GM21447 (cell line): ENCODE results near the gene KRT13.
"Not testable (repeated sequence)": the region's sequence is repeated elsewhere in the genome, so short reads cannot be mapped to it uniquely, and the experiment has no call there.

Experiments
- ATAC-seq: cut with Tn5 transposase; IDR thresholded peaks from one replicate; pipeline ENCODE4 v1.9.1; 2021; ENCODE audit not compliant: unreplicated experiment

Gene KRT13

DNA sequence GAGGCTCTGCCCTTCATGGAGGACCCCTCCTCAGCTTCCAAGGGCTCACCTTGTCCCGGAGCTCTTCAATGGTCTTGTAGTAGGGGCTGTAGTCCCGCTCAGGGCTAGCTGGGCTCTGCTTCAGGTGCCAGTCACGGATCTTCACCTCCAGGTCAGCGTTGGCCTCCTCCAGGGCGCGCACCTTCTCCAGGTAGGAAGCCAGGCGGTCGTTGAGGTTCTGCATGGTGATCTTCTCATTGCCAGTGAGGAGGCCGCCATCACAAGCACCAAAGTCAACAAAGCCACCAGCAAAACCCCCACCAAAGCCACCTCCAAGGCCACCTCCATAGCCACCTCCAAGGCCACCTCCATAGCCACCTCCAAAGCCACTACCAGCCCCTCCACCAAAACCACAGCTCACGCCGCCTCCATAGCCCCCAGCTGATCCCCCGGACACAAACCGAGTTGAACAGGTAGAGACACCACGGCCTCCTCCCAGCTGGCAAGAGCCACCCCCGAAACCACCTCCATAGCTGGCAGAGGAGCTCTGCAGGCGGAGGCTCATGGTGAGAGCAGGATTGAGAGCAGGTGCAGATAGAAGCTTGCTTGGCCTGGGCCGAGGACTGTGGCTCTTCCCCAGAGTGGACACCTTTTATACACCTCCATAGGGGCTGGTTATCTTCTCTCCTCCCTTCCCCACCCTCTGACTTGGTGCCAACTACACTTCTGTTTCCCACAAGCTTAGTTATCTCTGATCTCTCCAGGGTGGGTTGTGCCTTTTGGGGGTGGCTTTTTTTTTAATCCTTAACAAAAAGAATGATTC, at the start of gene KRT13:
Gene KRT13 (minus strand): TSS at position 606 of the 802 bp plus-strand sequence. CDS start 62 bp downstream, at position 544.
- ATAC-seq, result no peak

DNA sequence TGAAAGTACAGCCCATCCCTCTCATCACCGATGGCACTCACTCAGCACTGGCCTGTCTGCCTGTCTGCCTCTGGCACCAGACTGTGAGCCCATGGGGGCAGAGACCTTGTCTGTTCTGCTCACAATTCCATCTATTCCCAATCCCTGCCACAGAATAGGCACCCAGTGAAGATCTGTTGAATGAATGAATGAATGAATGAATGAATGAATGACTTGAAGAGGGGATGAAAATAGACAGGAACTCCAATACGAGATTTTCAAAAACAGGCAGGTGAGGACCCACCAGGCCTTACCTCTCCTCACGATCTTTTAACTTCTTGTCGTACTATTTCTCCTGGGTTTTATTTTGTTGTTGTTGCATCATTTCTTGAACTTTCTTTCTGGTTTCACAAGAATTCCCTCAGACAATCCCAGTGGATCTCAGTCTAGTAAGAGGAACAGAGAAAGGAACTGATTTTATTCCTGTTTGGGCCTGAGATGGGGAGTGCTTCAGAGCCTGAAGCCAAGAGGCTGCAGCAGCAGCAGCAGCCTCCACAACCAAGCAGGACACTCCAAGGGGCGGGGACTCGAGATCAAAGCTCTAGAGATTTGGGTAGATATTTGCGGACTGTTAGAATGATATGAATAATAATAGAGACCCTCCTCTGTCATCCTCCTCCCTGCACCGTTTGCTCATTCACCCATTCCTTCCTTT, 48.7 kb upstream of the KRT13 start:
- ATAC-seq, result no peak

DNA sequence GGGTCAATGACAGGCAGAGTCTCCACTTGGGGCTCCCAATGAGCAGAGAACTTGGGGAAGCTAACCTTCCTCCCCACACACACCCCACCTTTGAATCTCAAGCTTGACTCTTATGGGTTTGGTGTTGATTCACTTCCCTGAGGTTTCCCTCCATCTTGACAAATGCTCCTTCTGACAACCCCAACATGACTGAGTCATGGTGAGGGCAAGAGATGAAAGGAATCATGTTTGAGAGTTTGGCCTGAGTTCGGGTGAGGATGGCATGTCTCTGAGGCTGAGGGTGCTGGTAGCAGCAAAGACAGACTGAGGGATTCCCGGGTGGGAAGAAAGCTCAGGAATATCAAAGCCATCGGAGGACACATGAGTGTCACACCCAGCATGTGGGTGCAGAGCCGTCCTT, 47.8 kb upstream of the KRT13 start:
- ATAC-seq, result no peak

DNA sequence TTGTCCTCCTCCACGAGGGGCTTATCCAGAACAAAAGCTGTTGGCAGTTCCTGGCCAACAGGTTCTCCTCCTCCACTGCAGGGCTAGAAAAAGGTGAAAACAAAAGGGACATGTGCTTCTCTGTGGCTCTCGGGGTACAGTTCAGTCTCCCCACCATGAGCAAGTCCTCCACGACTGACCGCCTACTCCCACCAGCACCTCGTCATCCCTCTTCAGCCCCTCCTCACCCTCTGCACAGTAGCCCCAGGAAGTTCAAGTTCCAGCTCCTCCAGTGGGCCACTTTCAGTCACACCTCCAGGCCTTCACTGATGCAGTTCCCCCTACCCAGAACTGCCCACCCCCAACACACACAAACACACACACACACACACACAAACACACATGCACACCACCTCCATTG, 47.0 kb upstream of the KRT13 start:
- no peak for ATAC-seq

DNA sequence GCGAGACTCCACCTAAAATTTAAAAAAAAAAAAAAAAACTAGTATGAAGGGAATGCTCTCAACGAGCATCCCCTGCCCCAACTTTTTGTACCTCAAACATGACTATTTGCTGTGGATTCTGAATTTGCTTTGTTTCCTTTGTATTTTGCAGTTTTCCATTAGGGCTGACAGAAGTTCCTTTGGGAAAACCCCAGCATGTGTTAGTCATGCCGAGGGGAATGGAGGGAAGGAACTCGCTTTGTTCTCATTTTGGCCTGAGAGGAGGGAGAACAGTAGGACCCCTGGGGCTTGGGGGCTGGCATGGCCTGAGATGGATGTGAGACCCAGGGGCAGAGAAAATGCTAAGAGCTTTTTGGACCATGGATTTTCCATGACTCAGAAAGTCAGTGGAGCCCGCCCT, 46.0 kb upstream of the KRT13 start:
- no peak for ATAC-seq

DNA sequence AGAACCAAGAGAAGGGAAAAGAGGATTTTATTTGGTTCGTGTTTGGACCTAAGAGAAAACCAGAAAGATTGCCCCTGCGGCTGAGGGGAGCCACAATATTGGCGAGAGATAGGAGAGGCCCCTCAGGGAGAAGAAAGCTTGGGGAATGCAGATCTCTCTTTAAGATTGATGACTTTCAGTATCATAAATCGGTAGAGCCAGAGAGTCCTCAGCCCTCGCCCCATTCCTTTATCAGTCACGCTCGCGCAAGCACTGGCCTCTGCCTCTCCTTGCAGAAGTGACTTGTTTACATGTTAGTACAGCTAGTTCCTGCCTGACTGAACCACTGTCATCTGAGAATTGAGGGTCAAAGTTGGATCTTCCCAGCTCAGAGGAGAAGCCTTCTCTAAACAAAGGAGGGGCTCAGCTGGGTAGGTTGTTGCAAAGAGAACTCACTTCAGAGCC, 44.2 kb upstream of the KRT13 start:
- no peak for ATAC-seq

DNA sequence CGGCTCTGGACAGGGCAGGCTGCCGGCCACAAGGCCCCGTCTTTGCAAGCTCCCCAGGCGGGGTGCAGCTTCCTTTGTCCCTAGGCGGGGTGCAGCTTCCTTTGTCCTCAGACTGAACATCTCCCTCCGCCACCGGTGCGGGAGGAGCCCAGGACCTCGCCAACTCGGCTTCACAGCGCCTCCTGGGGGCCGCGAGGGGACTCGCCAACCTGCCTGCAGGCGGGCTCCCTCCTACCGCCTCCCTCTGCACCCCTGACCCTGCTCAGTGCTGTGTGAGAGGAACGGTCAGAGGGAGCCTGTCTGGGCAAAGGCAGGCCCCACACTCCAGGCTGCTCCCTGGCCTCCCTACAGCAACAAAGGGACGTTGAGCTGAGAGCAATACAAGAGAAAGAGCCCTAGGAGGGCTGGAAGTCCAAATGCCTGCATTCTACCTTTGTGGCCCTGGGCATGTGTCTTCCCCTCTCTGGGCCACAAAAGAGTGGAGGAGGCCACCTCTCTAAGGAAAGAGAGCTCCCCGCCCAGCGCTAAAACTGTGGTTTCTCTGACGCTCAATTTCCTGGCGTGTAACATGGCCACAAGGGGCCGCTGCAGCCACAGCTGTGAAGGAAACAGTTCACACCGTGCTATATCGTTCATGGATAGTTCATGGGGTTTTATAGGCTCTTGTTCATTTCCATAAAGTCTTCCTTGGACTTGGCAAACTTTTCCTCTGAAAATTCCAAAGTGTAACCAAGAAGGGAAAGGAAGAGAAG, 43.6 kb upstream of the KRT13 start:
- no peak for ATAC-seq

DNA sequence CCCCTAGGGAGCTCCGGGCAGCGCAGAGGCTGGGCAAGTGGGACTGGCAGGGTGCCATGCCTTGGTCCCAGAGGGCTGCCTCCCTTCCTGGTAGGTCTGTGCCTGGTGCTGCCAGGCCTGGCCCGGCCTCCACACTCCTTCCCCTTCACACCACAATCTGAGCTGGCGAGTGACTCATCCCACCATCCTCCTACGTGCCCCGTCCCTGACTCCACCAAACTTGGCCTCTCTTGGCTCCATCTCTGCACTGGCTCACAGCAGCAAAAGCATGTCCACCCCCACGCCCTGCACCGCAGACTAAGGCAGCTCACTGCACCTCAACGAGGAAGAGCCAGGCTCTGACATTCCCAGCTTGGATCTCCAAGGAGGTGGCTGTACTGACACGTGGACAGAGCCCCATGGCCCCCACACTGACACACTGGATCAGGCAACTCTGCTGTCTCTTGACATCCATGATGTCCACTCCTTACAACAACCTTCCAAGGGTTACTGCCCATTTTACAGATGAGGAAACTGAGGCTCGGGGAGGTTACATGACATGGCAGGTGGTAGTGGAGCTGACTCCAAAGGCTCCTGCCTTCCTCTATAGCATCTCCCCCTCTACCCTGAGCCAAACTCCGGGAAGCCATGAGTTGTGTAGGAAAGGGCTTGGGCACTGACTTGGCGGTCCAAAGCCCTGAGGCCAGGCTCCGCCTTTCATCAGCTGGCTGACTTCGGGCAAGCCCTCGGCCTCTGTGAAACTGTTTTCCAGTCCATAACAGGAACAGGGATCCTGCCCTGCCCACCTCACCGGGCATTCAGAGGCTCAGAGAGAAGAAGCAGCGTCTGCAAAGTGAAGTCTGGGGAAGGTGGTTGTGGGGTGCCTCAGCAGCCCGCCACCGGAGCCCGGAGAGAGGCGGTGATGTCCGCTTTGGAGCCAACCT, 42.8 kb upstream of the KRT13 start:
- ATAC-seq, result no peak

DNA sequence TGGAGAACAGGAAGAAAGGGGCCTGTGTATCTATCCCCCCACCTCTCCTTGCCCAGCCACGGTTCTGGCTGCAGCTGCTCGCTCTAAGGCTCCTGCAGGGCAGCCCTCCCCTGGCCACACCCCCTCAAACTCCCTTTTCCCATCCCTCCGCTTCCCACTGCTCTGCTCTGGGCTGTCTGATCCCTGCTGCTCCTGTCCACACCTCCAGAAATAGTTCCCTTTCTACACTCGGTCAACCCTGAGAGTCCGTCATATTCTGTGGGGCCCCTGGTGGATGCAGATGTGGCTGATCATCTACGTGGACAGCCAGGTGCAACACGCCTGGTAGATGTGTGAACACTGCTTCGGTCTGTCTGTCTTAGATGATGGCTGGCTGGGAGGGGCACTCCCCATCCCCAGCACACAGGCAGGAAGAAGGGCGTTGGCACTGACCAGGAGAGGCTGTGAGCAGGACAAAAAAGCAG, 42.0 kb upstream of the KRT13 start:
- ATAC-seq, result no peak

DNA sequence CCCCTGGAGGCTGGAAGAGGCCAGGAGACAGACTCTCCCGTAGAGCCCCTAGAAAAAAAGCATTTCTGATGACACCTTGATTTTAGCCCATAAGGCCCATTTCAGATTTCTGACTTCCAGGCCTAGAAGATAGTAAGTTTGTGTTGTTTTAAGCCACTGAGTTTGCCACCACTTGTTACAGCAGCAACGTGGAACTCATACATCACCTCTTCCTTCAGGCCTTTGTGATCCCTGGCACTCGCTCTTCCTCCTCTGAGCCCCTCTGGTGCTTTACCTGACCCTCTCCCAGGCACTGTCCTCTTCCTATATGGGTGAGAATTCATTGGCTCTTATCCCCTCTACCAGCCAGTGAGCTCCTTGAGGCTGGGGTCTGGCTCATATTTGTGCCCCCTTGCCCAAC, 41.4 kb upstream of the KRT13 start:
- ATAC-seq, result no peak

DNA sequence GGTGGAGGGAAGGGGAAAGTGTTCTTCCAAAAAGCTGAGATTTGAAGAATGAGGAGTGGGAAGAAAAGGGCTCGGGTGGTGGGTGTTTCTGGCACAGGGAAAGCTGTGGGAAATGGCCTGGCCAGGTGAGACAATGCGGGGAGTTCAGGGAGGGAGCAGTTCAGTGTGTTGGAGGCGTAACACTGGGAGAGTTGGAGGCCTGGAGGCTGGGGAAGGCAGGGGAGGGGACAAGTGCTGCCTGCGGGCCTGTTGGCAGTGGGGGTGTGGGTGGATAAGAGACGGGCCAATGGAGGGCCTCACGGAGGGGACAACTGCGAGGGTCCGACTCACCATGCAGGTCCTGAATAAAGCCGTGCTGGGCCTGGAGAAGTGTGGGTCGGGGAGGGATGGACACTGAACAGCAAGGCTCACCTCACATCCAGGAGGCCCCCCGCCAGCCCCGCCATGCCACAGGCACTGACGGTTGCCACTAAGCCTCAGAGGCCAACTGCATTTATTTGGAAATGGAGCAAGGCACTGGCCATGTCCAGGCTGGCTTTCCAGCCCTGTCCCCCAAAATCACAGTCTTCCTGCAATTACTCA, 40.5 kb upstream of the KRT13 start:
- ATAC-seq, result no peak

DNA sequence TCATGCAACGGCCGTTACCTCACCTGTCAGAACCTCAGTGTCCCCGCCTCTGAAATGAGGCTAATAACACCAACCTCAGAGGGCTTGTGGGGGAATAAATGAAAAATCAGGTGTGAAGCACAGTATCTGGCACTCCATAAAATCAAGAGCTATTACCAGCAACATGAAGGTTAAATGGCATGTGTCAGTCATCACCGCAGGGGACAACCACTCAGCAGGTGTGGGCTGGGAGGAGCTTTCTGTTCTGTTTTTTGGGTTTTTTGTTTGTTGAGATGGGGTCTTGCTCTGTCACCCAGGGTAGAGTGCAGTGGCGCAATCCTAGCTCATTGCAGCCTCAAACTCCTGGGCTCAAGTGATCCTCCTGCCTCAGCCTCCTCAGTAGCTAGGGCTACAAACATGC, 39.5 kb upstream of the KRT13 start:
- ATAC-seq, result no peak

DNA sequence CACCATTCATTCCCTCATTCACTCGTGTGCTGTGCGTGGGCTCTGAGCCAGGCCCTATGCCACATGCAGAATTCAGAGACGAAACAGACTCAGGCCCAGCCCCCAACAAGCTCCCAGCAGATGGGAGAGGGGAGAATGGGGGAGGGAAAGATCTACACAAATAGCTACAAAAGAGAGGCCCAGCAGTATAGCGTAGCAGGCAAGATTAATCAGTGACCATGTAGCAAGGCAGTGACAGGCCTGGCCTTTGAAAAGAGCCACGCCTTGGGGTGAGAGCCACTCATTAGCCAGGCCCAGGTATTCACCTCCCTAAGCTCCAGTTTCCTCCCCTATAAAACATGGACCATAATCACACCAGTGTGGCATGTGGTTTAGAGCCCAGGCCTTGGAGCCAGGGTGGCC, 39.1 kb upstream of the KRT13 start:
- ATAC-seq, result no peak

DNA sequence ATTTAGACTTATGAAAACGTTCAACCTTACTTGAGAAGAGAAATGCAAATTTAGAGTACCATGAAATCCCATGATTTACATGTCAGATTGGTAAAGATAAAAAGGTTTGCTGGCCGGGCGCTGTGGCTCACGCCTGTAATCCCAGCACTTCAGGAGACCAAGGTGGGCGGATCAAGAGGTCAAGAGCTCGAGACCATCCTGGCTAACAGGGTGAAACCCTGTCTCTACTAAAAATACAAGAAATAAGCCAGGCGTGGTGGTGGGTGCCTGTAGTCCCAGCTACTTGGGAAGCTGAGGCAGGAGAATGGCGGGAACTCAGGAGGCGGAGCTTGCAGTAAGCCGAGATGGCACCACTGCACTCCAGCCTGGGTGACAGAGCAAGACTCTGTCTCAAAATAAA, 37.4 kb upstream of the KRT13 start:
- not testable (repeated sequence) for ATAC-seq

DNA sequence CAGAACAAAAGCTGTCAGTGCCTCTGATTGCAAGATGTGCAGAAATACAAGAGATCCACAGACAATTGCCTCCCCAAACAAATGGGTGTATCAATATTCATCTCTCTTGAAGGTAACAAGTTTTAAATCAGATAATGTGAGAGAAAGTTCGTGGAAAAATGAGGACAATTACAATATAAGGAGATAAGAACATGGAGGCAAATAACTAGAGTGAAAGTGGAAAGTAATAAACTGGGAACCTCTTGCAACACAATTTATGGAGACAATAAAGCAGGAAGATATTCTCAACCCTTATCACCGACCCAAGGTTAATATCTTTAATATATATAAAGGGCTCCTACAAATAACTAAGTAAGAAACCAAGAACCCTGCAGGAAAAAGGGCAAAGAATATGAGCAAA, 36.9 kb upstream of the KRT13 start:
- ATAC-seq, result no peak

DNA sequence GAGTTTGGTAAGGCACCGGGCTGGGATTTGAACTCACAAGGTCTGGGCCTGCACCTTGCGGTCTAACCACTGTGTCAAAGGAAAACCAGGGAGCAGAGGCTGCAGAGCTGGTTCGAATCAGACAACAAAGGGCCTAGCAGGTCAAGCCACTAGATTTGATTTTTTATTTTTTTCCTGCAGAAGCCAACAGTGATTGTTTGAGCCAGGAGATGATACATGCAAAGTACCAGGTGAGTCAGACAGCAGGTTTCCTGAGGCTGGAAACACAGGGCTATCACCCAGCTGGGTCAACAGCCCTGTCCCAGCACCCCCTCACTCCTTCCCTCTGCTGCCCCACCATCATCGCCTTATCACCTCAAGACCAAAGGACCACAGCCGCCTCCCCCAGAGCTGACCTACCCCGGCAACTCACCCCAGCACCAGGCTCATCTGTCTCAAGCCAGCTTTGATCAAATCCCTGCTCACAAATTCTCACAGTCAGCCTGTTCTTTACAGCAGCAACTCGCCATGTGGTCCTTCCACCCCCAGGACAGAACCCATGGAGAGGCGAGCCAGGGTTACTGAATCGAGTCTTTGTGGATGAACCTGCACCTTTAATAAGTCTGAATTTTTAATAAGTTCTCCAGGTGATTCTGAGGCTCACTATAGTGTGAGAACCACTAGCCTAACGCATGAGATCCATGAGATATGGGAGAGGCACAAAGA, 35.7 kb upstream of the KRT13 start:
- no peak for ATAC-seq

DNA sequence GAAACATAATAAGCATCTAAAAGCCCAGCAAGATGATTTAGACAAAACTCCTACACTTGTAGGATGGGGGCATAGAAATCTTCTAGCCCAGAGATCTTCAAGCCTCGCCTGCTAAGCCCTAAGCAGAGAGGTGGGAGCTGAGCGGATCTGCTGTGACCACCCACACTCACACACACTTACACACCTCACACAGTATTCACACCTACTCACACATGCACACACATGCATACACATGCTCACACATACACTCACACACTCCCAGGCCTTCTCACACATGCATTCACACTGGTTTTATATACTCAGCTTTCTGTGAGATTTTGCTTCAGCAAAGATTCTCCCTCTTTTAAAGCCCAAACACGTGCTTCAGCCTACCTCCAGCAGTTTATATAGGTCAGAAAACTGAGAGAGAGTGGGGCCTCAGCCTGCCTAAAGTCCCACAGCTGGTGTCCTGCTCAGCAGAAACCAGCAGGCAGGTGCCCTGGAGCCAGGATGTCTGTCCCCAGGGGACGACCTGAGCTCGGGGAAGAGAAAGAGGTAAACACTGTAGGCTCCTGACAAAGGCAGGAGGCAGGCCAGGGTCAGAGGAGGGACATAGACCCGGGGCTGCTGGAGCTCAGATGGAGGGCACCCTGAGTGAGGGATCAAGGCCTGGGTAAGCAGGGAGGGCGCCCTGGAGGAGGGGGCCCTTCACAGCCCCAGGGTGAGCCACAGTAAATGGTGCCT, 34.7 kb upstream of the KRT13 start:
- no peak for ATAC-seq

DNA sequence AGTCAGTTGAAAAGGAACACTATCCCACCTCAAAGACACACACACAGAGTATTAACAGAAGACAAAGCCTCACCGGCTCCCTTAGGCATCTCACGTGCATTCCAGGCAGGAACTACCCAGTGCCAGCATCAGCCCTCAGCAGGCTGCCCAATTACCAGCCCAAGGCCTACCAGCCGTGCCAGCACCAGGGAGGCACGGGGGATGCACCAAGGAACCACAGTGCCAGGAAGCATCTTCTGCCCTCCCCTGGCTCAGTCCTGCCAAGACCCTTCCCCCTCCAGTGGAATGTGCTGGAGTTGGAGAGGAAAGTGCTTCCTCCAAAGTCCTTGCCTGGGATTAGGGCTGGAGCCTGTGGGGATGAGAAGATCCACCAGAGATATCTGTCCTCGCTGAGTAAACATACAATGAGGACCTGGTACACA, 33.7 kb upstream of the KRT13 start:
- no peak for ATAC-seq

DNA sequence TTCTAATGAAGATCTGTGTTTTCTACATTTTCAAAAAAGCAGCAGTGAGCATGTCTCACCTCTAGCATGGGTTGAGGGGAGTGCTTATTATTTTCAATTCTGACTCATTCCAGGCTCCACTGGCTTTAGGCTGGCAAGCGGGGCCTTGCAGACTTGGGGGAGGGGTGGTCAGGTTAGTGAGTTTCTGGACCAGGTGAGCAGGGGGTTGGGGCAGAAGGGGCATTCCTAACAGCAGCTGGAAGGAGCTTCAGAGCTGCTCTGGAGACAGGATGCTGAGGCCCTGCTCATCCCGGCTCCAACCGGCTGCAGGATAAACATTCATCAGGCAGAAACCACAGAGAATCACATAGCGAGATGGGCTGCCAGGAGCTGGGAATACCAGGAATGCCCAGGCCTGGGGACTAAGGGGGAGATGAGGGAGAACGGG, 33.2 kb upstream of the KRT13 start:
- no peak for ATAC-seq
